ENCODE measurements around the gene TFAP2B. TPM values are rescaled to one million over a fixed set of nuclear protein-coding genes. Genes with fewer than 3 reads are reported as not detected.

Gene TFAP2B
- polyA plus RNA-seq, 2 donors: 3.3 to 4.5 TPM

DNA sequence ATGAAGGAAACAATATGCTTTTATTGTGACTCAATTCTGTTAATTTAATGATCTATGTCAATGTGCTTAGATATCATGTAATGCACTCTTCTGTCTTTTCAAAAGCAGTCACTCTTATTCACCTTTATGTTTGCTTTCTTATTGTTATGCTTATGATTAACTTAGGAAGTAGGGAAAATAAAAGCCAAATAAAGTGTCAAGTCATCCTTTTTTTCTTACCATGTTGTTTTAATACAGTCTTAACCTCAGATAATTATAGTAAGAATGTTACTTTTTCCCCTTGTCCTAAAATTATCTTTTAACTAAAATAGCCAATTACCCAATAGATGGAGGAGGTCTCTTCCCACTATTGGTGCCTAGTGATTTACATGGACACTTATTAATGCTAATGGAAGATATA, 72.6 kb downstream of the TFAP2B start:
- H3K36me3 ChIP-seq (ENCODE audit: control insufficient read depth in 2 of 2, insufficient read depth in 2 of 2, low read length in 1 of 2): no peaks in the 10 kb centered on the region
- no peaks in the 10 kb centered on the region for H3K27me3 ChIP-seq (ENCODE audit: control insufficient read depth in 1 of 2, insufficient read depth in 2 of 2, low read length in 2 of 2)
- no peak overlapping the region for H3K4me3 ChIP-seq (ENCODE audit: low read depth in 1 of 2, low read length in 2 of 2)
- no peaks in the 10 kb centered on the region for H3K9me3 ChIP-seq (ENCODE audit: control insufficient read depth in 2 of 2, insufficient read depth in 1 of 2, low read depth in 1 of 2, low read length in 1 of 2)
- no peaks in the 10 kb centered on the region for H3K4me1 ChIP-seq (ENCODE audit: control insufficient read depth in 2 of 2, insufficient read depth in 2 of 2, low read length in 1 of 2)
- no peak overlapping the region for H3K27ac ChIP-seq (ENCODE audit: low read depth in 2 of 2, low read length in 1 of 2)

Other genes with a start within 250 kb of the TFAP2B start
- not detected for gene TFAP2D, start 105.3 kb upstream of the TFAP2B start, polyA plus RNA-seq